PFSK-1 (cell line): ENCODE measurements around the gene ATG7.

Source experiments
- FOXP2 ChIP-seq: optimal IDR thresholded peaks from 2 replicates; pipeline ENCODE3; 2011; ENCODE audit warnings: borderline replicate concordance, control low read depth, inconsistent platforms; ENCODE audit not compliant: insufficient read depth; ENCODE audit errors: extremely low read length, extremely low read depth
- POLR2AphosphoS5 ChIP-seq: IDR thresholded peaks from 2 replicates; pipeline ENCODE4 v1.6.1; 2012; ENCODE audit warnings: low read depth, mild to moderate bottlenecking, control low read depth, low read length, moderate library complexity
- REST ChIP-seq, 2 experiments: IDR thresholded peaks; 2 replicates each; pipeline versions ENCODE4 v1.6.1 to v1.8.0; 2011 to 2012; ENCODE audit warnings: low read depth in 2 of 2, low read length in 2 of 2, control low read depth in 1 of 2, inconsistent platforms in 1 of 2, mild to moderate bottlenecking in 1 of 2, moderate library complexity in 1 of 2; ENCODE audit not compliant: insufficient read depth in 1 of 2
- SIN3A ChIP-seq: IDR thresholded peaks from 2 replicates; pipeline ENCODE4 v1.6.1; 2012; ENCODE audit warnings: mild to moderate bottlenecking, low read length, moderate library complexity, borderline replicate concordance; ENCODE audit not compliant: insufficient read depth
- TAF1 ChIP-seq: IDR thresholded peaks from 2 replicates; pipeline ENCODE4 v1.6.1; 2012; ENCODE audit warnings: low read length, control low read depth, borderline replicate concordance; ENCODE audit not compliant: insufficient read depth

GRCh38 chr3:11371747-11372146, 99.5 kb downstream of the ATG7 start:
- TF ChIP-seq SIN3A: no peak
- TF ChIP-seq POLR2AphosphoS5: no peak
- TF ChIP-seq REST (IDR thresholded peaks at IDR 0.05; ENCODE audit: insufficient read depth in 1 of 2, low read depth in 2 of 2, low read length in 2 of 2): no peak
- no peak for TF ChIP-seq TAF1
- no peak for TF ChIP-seq FOXP2
